DOHH2 (cell line): ENCODE data around the gene RAB31.

Experiments
- H3F3A ChIP-seq: fragments of 200-600 bp; sonication (generic), shearing (Covaris generic); 2 replicates; pipeline ENCODE4 v1.6.0; 2016; ENCODE audit warnings: antibody characterized with exemption, mild to moderate bottlenecking; ENCODE audit not compliant: control insufficient read depth, insufficient read depth
- H3K27ac ChIP-seq: fragments of 200-600 bp; sonication (generic); 2 replicates; pipeline ENCODE4 v1.5.1; 2014; ENCODE audit warnings: low read depth, mild to moderate bottlenecking, low read length, moderate library complexity
- H3K27me3 ChIP-seq: fragments of 200-600 bp; sonication (generic); 2 replicates; pipeline ENCODE4 v1.6.1; 2014; ENCODE audit warnings: mild to moderate bottlenecking, low read length, mixed read lengths; ENCODE audit not compliant: control insufficient read depth
- H3K36me3 ChIP-seq: fragments of 200-600 bp; sonication (generic); 2 replicates; pipeline ENCODE4 v1.6.1; 2014; ENCODE audit warnings: mild to moderate bottlenecking, low read length, moderate library complexity, mixed read lengths; ENCODE audit not compliant: control insufficient read depth
- H3K4me1 ChIP-seq: fragments of 200-600 bp; sonication (generic); 2 replicates; pipeline ENCODE4 v1.6.1; 2014; ENCODE audit warnings: mild to moderate bottlenecking, low read length, mixed read lengths; ENCODE audit not compliant: control insufficient read depth
- H3K4me2 ChIP-seq: fragments of 200-600 bp; sonication (generic); 2 replicates; pipeline ENCODE4 v1.6.0; 2014; ENCODE audit warnings: mild to moderate bottlenecking, low read length, moderate library complexity
- H3K4me3 ChIP-seq: fragments of 200-600 bp; sonication (generic); 2 replicates; pipeline ENCODE4 v1.5.1; 2014; ENCODE audit warnings: mild to moderate bottlenecking, low read length, mixed read lengths
- H3K79me2 ChIP-seq: fragments of 200-600 bp; sonication (generic); 2 replicates; pipeline ENCODE4 v1.6.1; 2014; ENCODE audit warnings: mild to moderate bottlenecking, low read length, mixed read lengths; ENCODE audit not compliant: control insufficient read depth
- H3K9me2 ChIP-seq: fragments of 200-600 bp; sonication (generic); replicated peaks from 2 replicates; pipeline ENCODE4 v1.6.1; 2014; ENCODE audit warnings: mild to moderate bottlenecking, low read length, mixed read lengths; ENCODE audit not compliant: control insufficient read depth
- H3K9me3 ChIP-seq: fragments of 200-600 bp; sonication (generic); 2 replicates; pipeline ENCODE4 v1.6.1; 2014; ENCODE audit warnings: antibody characterized with exemption, low read length, mixed read lengths; ENCODE audit not compliant: control insufficient read depth, insufficient read depth
- H4K20me1 ChIP-seq: fragments of 200-600 bp; sonication (generic); 2 replicates; pipeline ENCODE4 v1.6.0; 2014; ENCODE audit warnings: low read depth, mild to moderate bottlenecking, antibody characterized with exemption, low read length, moderate library complexity; ENCODE audit not compliant: control insufficient read depth, insufficient read depth
- CTCF ChIP-seq: fragments of 200-600 bp; sonication (generic); IDR thresholded peaks from one replicate; pipeline ENCODE4 v1.5.1; 2014; ENCODE audit warnings: antibody characterized with exemption, mild to moderate bottlenecking, low read depth, low read length; ENCODE audit not compliant: poor library complexity, severe bottlenecking
- EZH2phosphoT487 ChIP-seq: fragments of 200-600 bp; sonication (generic); IDR thresholded peaks from 2 replicates; pipeline ENCODE4 v1.6.1; 2017; ENCODE audit warnings: borderline replicate concordance, mild to moderate bottlenecking, antibody characterized with exemption, low read length, moderate library complexity, mixed read lengths

RAB31 gene

GRCh38 chr18:9823805-9824473 lies 115.8 kb downstream of the RAB31 start:
- Histone ChIP-seq H4K20me1 (no peaks in the 10 kb centered on the region), H3K4me1 (no peaks in the 10 kb centered on the region), H3K27ac (no peak overlapping the region), H3K27me3 (no peaks in the 10 kb centered on the region), H3K4me2 (no peak overlapping the region), H3K9me2 (no peaks in the 10 kb centered on the region), H3K4me3 (no peak overlapping the region), H3K79me2 (no peaks in the 10 kb centered on the region), H3K36me3 (no peaks in the 10 kb centered on the region), H3K9me3 (no peaks in the 10 kb centered on the region), H3F3A (no peaks in the 10 kb centered on the region)
- TF ChIP-seq CTCF (no peak), EZH2phosphoT487 (no peak)

DNA sequence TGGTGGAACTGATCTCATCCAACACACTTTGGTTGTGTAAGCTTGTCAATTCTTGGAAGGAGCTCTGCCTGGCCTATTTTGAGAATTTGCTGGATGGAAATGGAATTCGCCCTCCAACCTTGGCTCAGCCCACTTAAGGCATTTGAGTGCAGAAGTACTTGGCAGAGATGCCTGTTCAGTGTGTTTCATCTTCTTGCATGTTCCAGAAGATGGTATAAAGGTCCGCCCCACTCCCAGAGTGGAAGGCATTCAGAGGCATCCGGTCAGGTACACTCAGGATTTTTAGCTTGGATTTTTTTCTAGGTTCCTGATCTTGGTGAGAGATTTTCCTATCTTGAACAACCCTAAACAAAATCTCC lies 116.4 kb downstream of the RAB31 start:
- H3K4me2 ChIP-seq, result no peak overlapping the region
- H3K79me2 ChIP-seq, result no peaks in the 10 kb centered on the region
- no peaks in the 10 kb centered on the region for H3K9me3 ChIP-seq
- no peaks in the 10 kb centered on the region for H3K9me2 ChIP-seq
- H3F3A ChIP-seq, result no peaks in the 10 kb centered on the region
- H3K27ac ChIP-seq, result no peak overlapping the region
- no peak for TF ChIP-seq CTCF
- TF ChIP-seq EZH2phosphoT487, result no peak
- H3K36me3 ChIP-seq, result no peaks in the 10 kb centered on the region
- H4K20me1 ChIP-seq, result no peaks in the 10 kb centered on the region
- no peaks in the 10 kb centered on the region for H3K4me1 ChIP-seq
- no peak overlapping the region for H3K4me3 ChIP-seq
- no peaks in the 10 kb centered on the region for H3K27me3 ChIP-seq

DNA sequence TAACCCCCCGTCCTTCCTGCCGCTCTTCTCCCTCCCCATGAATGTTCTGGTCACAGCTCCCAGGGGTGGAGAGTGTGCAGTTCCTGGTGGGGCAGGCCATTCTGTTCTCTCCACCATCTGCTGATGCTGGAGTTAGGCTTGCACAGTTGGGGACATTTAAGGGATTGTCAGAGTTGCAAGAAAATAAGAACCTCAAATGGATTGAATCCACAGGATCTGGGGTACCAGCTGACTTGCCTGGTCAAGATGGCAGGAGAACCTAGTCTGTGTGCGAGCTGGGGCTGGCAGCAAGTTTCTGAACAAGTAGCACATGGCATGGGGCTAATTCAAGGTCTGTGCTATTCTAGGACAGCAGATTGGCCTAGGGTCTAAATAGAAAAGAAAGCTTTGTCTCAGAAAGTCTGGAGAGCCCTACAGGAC lies 116.9 kb downstream of the RAB31 start:
- no peaks in the 10 kb centered on the region for H3F3A ChIP-seq
- H3K27ac ChIP-seq, result no peak overlapping the region
- H3K36me3 ChIP-seq, result no peaks in the 10 kb centered on the region
- no peaks in the 10 kb centered on the region for H3K4me1 ChIP-seq
- no peaks in the 10 kb centered on the region for H4K20me1 ChIP-seq
- no peak for TF ChIP-seq EZH2phosphoT487
- no peak for TF ChIP-seq CTCF
- H3K79me2 ChIP-seq, result no peaks in the 10 kb centered on the region
- no peak overlapping the region for H3K4me3 ChIP-seq
- no peaks in the 10 kb centered on the region for H3K27me3 ChIP-seq
- no peaks in the 10 kb centered on the region for H3K9me3 ChIP-seq
- no peaks in the 10 kb centered on the region for H3K9me2 ChIP-seq
- H3K4me2 ChIP-seq, result no peak overlapping the region
